Adipocyte (in vitro differentiated cells): ENCODE results near the gene MIGA1.

ENCODE experiments used
- DNase-seq: peaks from one replicate; pipeline ENCODE4 v3.0.0-alpha.2; 2015; ENCODE audit warnings: low read depth
- H3K27me3 ChIP-seq: replicated peaks from 2 replicates; pipeline ENCODE4 v1.7.0; 2013; ENCODE audit warnings: mild to moderate bottlenecking, low read length, moderate library complexity; ENCODE audit not compliant: control insufficient read depth, insufficient read depth
- H3K36me3 ChIP-seq: 2 replicates; pipeline ENCODE4 v1.7.0; 2013; ENCODE audit warnings: low read length, mild to moderate bottlenecking, moderate library complexity; ENCODE audit not compliant: control insufficient read depth, insufficient read depth, severe bottlenecking
- H3K4me1 ChIP-seq: 2 replicates; pipeline ENCODE4 v1.7.0; 2013; ENCODE audit warnings: mild to moderate bottlenecking, low read length, moderate library complexity; ENCODE audit not compliant: control insufficient read depth, insufficient read depth
- H3K4me3 ChIP-seq: 2 replicates; pipeline ENCODE4 v1.7.0; 2013; ENCODE audit warnings: mild to moderate bottlenecking, low read length, moderate library complexity
- H3K9ac ChIP-seq: 2 replicates; pipeline ENCODE4 v1.7.0; 2013; ENCODE audit warnings: mild to moderate bottlenecking, low read length, moderate library complexity
- H3K9me3 ChIP-seq: 2 replicates; pipeline ENCODE4 v1.7.0; 2013; ENCODE audit warnings: mild to moderate bottlenecking, low read length, moderate library complexity; ENCODE audit not compliant: control insufficient read depth

The MIGA1 gene

GRCh38 chr1:77888081-77888780 is 108.8 kb downstream of the MIGA1 start, which contains the start of gene NEXN:
Gene NEXN, plus strand, starts transcription at chr1:77888624. Its CDS starts 27,483 bp downstream, at chr1:77916107.
- Histone ChIP-seq H3K9me3 (no peaks in the 10 kb centered on the region), H3K36me3 (peaks cover 4% of the 10 kb centered on the region), H3K9ac (peak within 1 kb of the TSS; percentile 99), H3K27me3 (no peaks in the 10 kb centered on the region), H3K4me1 (peaks cover 29% of the 10 kb centered on the region), H3K4me3 (peak within 1 kb of the TSS; percentile 96)
- DNase-seq: peak; percentile 84

- Histone ChIP-seq H3K4me1 (peaks cover 29% of the 10 kb centered on the region), H3K9me3 (no peaks in the 10 kb centered on the region), H3K4me3 (peak overlapping the region; percentile 96), H3K27me3 (no peaks in the 10 kb centered on the region), H3K36me3 (peaks cover 8% of the 10 kb centered on the region), H3K9ac (peak overlapping the region; percentile 99)
- DNase-seq: peak; percentile 84
Measured at GRCh38 chr1:77888781-77889642, 109.6 kb downstream of the MIGA1 start.

GRCh38 chr1:77889671-77890070 is 110.2 kb downstream of the MIGA1 start:
- H3K36me3 ChIP-seq: peaks cover 13% of the 10 kb centered on the region
- peak overlapping the region; percentile 99 for H3K9ac ChIP-seq
- H3K27me3 ChIP-seq: no peaks in the 10 kb centered on the region
- H3K4me3 ChIP-seq: peak overlapping the region; percentile 96
- DNase-seq: peak; percentile 82
- H3K9me3 ChIP-seq: no peaks in the 10 kb centered on the region
- peaks cover 29% of the 10 kb centered on the region for H3K4me1 ChIP-seq

- H3K9ac ChIP-seq: peak overlapping the region; percentile 99
- H3K36me3 ChIP-seq: peaks cover 19% of the 10 kb centered on the region
- peaks cover 26% of the 10 kb centered on the region for H3K4me1 ChIP-seq
- DNase-seq: no peak
- no peaks in the 10 kb centered on the region for H3K27me3 ChIP-seq
- no peaks in the 10 kb centered on the region for H3K9me3 ChIP-seq
- H3K4me3 ChIP-seq: peak overlapping the region; percentile 96
Measured at GRCh38 chr1:77891200-77891599, 111.8 kb downstream of the MIGA1 start.

- Histone ChIP-seq H3K4me1 (peaks cover 14% of the 10 kb centered on the region), H3K27me3 (no peaks in the 10 kb centered on the region), H3K9me3 (no peaks in the 10 kb centered on the region), H3K4me3 (no peak overlapping the region), H3K9ac (no peak overlapping the region), H3K36me3 (peaks cover 11% of the 10 kb centered on the region)
- no peak for DNase-seq
Measured at GRCh38 chr1:77899647-77900320, 120.3 kb downstream of the MIGA1 start.

GRCh38 chr1:77900687-77901293 is 121.3 kb downstream of the MIGA1 start:
- H3K27me3 ChIP-seq: no peaks in the 10 kb centered on the region
- no peak overlapping the region for H3K9ac ChIP-seq
- peaks cover 6% of the 10 kb centered on the region for H3K36me3 ChIP-seq
- peaks cover 14% of the 10 kb centered on the region for H3K4me1 ChIP-seq
- peak; percentile 70 for DNase-seq
- no peaks in the 10 kb centered on the region for H3K9me3 ChIP-seq
- H3K4me3 ChIP-seq: no peak overlapping the region

GRCh38 chr1:77905603-77906002 is 126.2 kb downstream of the MIGA1 start:
- no peaks in the 10 kb centered on the region for H3K27me3 ChIP-seq
- H3K4me1 ChIP-seq: peaks cover 5% of the 10 kb centered on the region
- H3K36me3 ChIP-seq: peaks cover 13% of the 10 kb centered on the region
- no peak for DNase-seq
- no peak overlapping the region for H3K9ac ChIP-seq
- no peaks in the 10 kb centered on the region for H3K9me3 ChIP-seq
- no peak overlapping the region for H3K4me3 ChIP-seq

- Histone ChIP-seq H3K27me3 (no peaks in the 10 kb centered on the region), H3K4me3 (no peak overlapping the region), H3K9me3 (no peaks in the 10 kb centered on the region), H3K9ac (no peak overlapping the region), H3K4me1 (no peaks in the 10 kb centered on the region), H3K36me3 (peaks cover 17% of the 10 kb centered on the region)
- no peak for DNase-seq
Measured at GRCh38 chr1:77906019-77906545, 126.6 kb downstream of the MIGA1 start.

GRCh38 chr1:77906624-77907023 is 127.2 kb downstream of the MIGA1 start:
- Histone ChIP-seq H3K9me3 (no peaks in the 10 kb centered on the region), H3K36me3 (peaks cover 17% of the 10 kb centered on the region), H3K4me3 (no peak overlapping the region), H3K27me3 (no peaks in the 10 kb centered on the region), H3K4me1 (no peaks in the 10 kb centered on the region), H3K9ac (no peak overlapping the region)
- DNase-seq: no peak

GRCh38 chr1:77910116-77910515 is 130.7 kb downstream of the MIGA1 start:
- Histone ChIP-seq H3K4me3 (no peak overlapping the region), H3K9ac (no peak overlapping the region), H3K9me3 (no peaks in the 10 kb centered on the region), H3K36me3 (peaks cover 20% of the 10 kb centered on the region), H3K27me3 (no peaks in the 10 kb centered on the region), H3K4me1 (no peaks in the 10 kb centered on the region)
- DNase-seq: no peak
